Panc1 (cell line): ENCODE results near the gene NFATC2IP. TPM values are rescaled to one million over a fixed set of nuclear protein-coding genes. Genes with fewer than 3 reads are reported as not detected.
A peak's percentile ranks its signal among the peaks of the same experiment; 100 is the strongest.

Experiments
- ATAC-seq: fragments of 200-7000 bp; cut with Tn5 transposase; 2 replicates; pipeline ENCODE4 v1.9.1; 2020; ENCODE audit warnings: mild to moderate bottlenecking, moderate library complexity
- BruUV-seq: library from RNA; stranded (reverse); fragments of 400-500 nt; replicated peaks from 2 replicates; lab custom pipeline; 2021; lab: Mats Ljungman, UMichigan
- CTCF ChIA-PET: fragments of 300-600 bp; sonication (Branson Sonifier 250); formaldehyde crosslinking; loops from one replicate; lab custom pipeline; 2022; ENCODE audit warnings: antibody characterized with exemption; lab: Charles Lee
- POLR2A ChIA-PET: fragments of 300-600 bp; sonication (Branson Sonifier 250); formaldehyde crosslinking; loops from one replicate; lab custom pipeline; 2022; ENCODE audit warnings: antibody characterized with exemption; lab: Charles Lee
- DNase-seq: peaks from one replicate; pipeline ENCODE4 v3.0.0-alpha.2; 2010; ENCODE audit warnings: low read depth, low spot score
- H3K27ac ChIP-seq: 2 replicates; pipeline ENCODE4 v1.5.1; 2011; ENCODE audit warnings: mild to moderate bottlenecking, low read length, inconsistent platforms
- H3K27me3 ChIP-seq: fragments of 200-500 bp; sonication (Bioruptor generic); 2 replicates; pipeline ENCODE4 v1.6.0; 2014; ENCODE audit warnings: low read length, inconsistent platforms; ENCODE audit not compliant: control insufficient read depth, insufficient read depth
- H3K36me3 ChIP-seq: fragments of 200-500 bp; sonication (Bioruptor generic); 2 replicates; pipeline ENCODE4 v1.5.1; 2014; ENCODE audit warnings: inconsistent platforms, mild to moderate bottlenecking, low read length, moderate library complexity; ENCODE audit not compliant: control insufficient read depth, insufficient read depth
- H3K4me1 ChIP-seq: 2 replicates; pipeline ENCODE4 v1.5.1; 2011; ENCODE audit warnings: inconsistent platforms, mild to moderate bottlenecking, low read length, moderate library complexity; ENCODE audit not compliant: control insufficient read depth, insufficient read depth
- H3K4me3 ChIP-seq, 2 experiments: 2 replicates each; pipeline ENCODE4 v1.5.1; 2011 to 2012; ENCODE audit warnings: low read depth in 2 of 2, low read length in 2 of 2, mild to moderate bottlenecking in 2 of 2, inconsistent platforms in 1 of 2, moderate library complexity in 1 of 2
- H3K9me3 ChIP-seq: fragments of 200-500 bp; sonication (Bioruptor generic); 2 replicates; pipeline ENCODE4 v1.5.1; 2014; ENCODE audit warnings: low read depth, mild to moderate bottlenecking, inconsistent platforms, low read length, moderate library complexity; ENCODE audit not compliant: control insufficient read depth, insufficient read depth
- POLR2AphosphoS5 ChIP-seq: IDR thresholded peaks from 2 replicates; pipeline ENCODE4 v1.6.1; 2012; ENCODE audit warnings: mild to moderate bottlenecking, low read depth, low read length, moderate library complexity
- SIN3A ChIP-seq: IDR thresholded peaks from 2 replicates; pipeline ENCODE4 v1.6.1; 2012; ENCODE audit warnings: low read depth, mild to moderate bottlenecking, low read length, moderate library complexity, borderline replicate concordance; ENCODE audit not compliant: insufficient read depth
- TCF7L2 ChIP-seq: IDR thresholded peaks from 2 replicates; pipeline ENCODE4 v1.6.1; 2011; ENCODE audit warnings: mild to moderate bottlenecking, low read depth, low read length, inconsistent platforms
- in situ Hi-C: cut with HindIII; loops from 2 replicates; pipeline ENCODE4 v1.10.0; 2016; ENCODE audit warnings: low sequenced_read_pairs, low pct_unique_long_range_greater_than_20kb
- intact Hi-C: fragments of 100-400 bp; cut with micrococcal nuclease; formaldehyde crosslinking; loops from one replicate; pipeline ENCODE4 v1.10.0; 2022; ENCODE audit not compliant: unreplicated experiment
- total RNA-seq: library from RNA; stranded (reverse); gene quantifications from one replicate; pipeline ENCODE4 v1.2.1, GENCODE V29; 2021; ENCODE audit not compliant: unreplicated experiment
- TF ChIP-seq, protein P1 (sequence below): fragments of 450-650 bp; IDR thresholded peaks from 2 replicates; pipeline ENCODE4 v1.5.1; 2017; ENCODE audit warnings: mild to moderate bottlenecking
- TF ChIP-seq, protein P2 (sequence below), 2 experiments: IDR thresholded peaks; 2 replicates each; pipeline ENCODE4 v1.6.1; 2011 to 2012; ENCODE audit warnings: low read depth in 2 of 2, control low read depth in 1 of 2, low read length in 1 of 2, mild to moderate bottlenecking in 1 of 2, moderate library complexity in 1 of 2; ENCODE audit not compliant: insufficient read depth in 1 of 2

Gene NFATC2IP
- total RNA-seq, 1 experiment from 2014 or later: 47.3 TPM

DNA sequence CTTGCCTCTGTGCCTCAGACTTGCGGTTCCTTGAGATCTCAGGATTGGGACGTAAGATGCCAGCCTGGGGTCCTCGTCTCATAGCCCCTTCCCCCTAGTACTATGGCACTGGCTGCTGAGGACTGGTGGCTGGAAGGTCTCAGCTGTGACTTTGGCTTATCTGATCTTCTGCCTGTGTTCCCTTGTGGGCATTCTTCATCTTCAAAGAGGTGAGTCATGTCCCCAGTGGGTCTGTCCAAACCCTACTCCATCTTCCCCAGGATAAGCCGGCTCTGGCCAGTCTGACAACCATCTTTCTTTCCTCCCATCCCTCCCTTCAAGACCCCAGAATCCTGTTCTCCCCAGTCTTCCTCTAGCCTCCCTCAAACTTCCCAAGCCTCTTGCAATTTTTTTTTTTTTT is 15.4 kb upstream of the NFATC2IP start:
- intact Hi-C loops: no loop called here
- H3K36me3 ChIP-seq: no peaks in the 10 kb centered on the region
- no peaks in the 10 kb centered on the region for H3K27me3 ChIP-seq
- no TSS peak for BruUV-seq
- TF ChIP-seq, protein P1, sequence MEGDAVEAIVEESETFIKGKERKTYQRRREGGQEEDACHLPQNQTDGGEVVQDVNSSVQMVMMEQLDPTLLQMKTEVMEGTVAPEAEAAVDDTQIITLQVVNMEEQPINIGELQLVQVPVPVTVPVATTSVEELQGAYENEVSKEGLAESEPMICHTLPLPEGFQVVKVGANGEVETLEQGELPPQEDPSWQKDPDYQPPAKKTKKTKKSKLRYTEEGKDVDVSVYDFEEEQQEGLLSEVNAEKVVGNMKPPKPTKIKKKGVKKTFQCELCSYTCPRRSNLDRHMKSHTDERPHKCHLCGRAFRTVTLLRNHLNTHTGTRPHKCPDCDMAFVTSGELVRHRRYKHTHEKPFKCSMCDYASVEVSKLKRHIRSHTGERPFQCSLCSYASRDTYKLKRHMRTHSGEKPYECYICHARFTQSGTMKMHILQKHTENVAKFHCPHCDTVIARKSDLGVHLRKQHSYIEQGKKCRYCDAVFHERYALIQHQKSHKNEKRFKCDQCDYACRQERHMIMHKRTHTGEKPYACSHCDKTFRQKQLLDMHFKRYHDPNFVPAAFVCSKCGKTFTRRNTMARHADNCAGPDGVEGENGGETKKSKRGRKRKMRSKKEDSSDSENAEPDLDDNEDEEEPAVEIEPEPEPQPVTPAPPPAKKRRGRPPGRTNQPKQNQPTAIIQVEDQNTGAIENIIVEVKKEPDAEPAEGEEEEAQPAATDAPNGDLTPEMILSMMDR: no peak
- TF ChIP-seq SIN3A: no peak
- TF ChIP-seq, protein P2, sequence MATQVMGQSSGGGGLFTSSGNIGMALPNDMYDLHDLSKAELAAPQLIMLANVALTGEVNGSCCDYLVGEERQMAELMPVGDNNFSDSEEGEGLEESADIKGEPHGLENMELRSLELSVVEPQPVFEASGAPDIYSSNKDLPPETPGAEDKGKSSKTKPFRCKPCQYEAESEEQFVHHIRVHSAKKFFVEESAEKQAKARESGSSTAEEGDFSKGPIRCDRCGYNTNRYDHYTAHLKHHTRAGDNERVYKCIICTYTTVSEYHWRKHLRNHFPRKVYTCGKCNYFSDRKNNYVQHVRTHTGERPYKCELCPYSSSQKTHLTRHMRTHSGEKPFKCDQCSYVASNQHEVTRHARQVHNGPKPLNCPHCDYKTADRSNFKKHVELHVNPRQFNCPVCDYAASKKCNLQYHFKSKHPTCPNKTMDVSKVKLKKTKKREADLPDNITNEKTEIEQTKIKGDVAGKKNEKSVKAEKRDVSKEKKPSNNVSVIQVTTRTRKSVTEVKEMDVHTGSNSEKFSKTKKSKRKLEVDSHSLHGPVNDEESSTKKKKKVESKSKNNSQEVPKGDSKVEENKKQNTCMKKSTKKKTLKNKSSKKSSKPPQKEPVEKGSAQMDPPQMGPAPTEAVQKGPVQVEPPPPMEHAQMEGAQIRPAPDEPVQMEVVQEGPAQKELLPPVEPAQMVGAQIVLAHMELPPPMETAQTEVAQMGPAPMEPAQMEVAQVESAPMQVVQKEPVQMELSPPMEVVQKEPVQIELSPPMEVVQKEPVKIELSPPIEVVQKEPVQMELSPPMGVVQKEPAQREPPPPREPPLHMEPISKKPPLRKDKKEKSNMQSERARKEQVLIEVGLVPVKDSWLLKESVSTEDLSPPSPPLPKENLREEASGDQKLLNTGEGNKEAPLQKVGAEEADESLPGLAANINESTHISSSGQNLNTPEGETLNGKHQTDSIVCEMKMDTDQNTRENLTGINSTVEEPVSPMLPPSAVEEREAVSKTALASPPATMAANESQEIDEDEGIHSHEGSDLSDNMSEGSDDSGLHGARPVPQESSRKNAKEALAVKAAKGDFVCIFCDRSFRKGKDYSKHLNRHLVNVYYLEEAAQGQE (IDR thresholded peaks at IDR 0.05; ENCODE audit: insufficient read depth in 1 of 2, low read depth in 2 of 2, low read length in 1 of 2): no peak
- no peak for TF ChIP-seq POLR2AphosphoS5
- no peak for TF ChIP-seq TCF7L2
- DNase-seq (no peak), ATAC-seq (no peak)
- H3K9me3 ChIP-seq: no peaks in the 10 kb centered on the region
- ChIA-PET POLR2A (no interaction called here), CTCF (interaction anchor here (0.6 kb wide), 1 partner anchor 62 kb away, joined by 3 read pairs; no protein-coding TSS in a partner anchor)
- no peak overlapping the region for H3K27ac ChIP-seq
- no peaks in the 10 kb centered on the region for H3K4me1 ChIP-seq
- H3K4me3 ChIP-seq: no peak overlapping the region
- in situ Hi-C loops: no loop called here

DNA sequence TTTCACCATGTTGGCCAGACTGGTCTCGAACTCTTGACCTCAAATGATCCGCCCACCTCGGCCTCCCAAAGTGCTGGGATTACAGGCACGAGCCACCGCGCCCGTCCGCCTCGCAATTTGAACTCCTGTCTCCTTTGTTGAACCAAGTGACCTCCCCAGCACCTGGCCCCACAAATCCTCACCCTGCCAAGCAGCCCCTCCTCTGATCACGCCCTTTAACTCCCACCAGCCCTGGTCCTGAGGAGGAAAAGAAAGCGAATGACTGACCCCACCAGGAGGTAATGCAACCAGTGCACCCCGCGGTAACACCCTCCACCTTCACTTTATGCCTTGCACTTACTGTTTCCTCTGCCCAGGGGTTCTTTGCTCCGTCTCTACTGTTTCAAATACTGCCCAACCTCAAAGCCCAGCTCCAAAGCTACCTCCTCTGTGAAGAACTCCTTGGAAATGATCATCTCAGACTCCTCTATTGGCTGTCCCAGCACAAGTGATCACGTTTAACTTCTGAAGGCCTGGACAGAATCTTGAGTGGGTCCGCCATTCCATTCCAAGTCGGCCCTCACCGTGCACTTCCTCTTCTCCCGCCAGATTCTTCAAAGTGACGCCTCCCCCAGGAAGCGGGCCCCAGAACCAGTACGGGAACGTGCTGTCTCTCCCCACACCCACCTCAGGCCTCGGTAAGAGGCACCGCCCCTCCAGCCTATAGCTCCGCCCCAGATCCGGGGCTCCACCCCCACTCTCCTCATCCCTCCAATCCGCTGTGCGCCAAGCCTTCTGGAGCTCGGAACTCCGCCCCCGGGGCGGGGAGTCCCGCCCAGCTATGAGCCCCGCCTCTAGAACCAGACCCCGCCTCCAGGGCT is 14.6 kb upstream of the NFATC2IP start:
- Histone ChIP-seq H3K9me3 (no peaks in the 10 kb centered on the region), H3K4me1 (no peaks in the 10 kb centered on the region), H3K36me3 (no peaks in the 10 kb centered on the region), H3K27me3 (no peaks in the 10 kb centered on the region), H3K4me3 (peak overlapping the region in 1 of 2 experiments; percentile 23; a peak in 2 of 4 replicates), H3K27ac (no peak overlapping the region)
- DNase-seq: no peak
- in situ Hi-C loops: no loop called here
- intact Hi-C loops: no loop called here
- no TSS peak for BruUV-seq
- POLR2A ChIA-PET: interaction anchor here (0.6 kb wide), 1 partner anchor 26 kb away, joined by 14 read pairs; no protein-coding TSS in a partner anchor
- no peak for TF ChIP-seq SIN3A
- peak; percentile 85 for ATAC-seq
- CTCF ChIA-PET: interaction anchor here (0.6 to 1.0 kb wide), 4 partner anchors 9 to 63 kb away, joined by 3 to 6 read pairs (median 3); no protein-coding TSS in a partner anchor

DNA sequence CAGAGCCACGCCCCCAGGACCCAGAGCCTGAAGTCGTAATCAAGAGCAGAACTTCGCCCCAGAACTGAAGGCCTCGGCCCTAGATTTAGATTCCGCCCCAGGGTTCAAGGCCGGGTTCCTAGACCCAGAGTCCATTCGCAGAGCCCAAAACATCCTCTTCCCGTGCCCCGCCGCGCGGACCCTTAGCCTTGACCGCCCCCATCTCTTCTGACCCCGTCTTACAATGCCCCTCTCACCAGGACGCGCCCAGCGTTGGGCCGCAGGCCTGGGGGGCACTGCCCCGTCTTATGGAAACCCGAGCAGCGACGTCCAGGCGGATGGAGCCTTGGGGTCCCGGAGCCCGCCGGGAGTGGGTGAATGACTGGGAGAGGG is 14.0 kb upstream of the NFATC2IP start:
- no peak for ATAC-seq
- Histone ChIP-seq H3K27ac (no peak overlapping the region), H3K36me3 (no peaks in the 10 kb centered on the region), H3K27me3 (no peaks in the 10 kb centered on the region), H3K4me1 (no peaks in the 10 kb centered on the region), H3K9me3 (no peaks in the 10 kb centered on the region), H3K4me3 (no peak overlapping the region)
- in situ Hi-C loops (no loop called here), intact Hi-C loops (no loop called here)
- TF ChIP-seq TCF7L2 (no peak), SIN3A (no peak), POLR2AphosphoS5 (no peak)
- TF ChIP-seq, protein P2 (IDR thresholded peaks at IDR 0.05; ENCODE audit: insufficient read depth in 1 of 2, low read depth in 2 of 2, low read length in 1 of 2): no peak
- TF ChIP-seq, protein P1: no peak
- CTCF ChIA-PET: interaction anchor here (0.6 to 1.0 kb wide), 3 partner anchors 8 to 61 kb away, joined by 3 to 6 read pairs (median 3); no protein-coding TSS in a partner anchor
- no peak for DNase-seq
- BruUV-seq: no TSS peak
- POLR2A ChIA-PET: no interaction called here
